Transverse colon (tissue), 4 donors: Measurements from ENCODE around the gene CNTN5.

Experiments used
- EP300 ChIP-seq: sonication (generic); formaldehyde crosslinking; IDR thresholded peaks from one replicate; pipeline ENCODE4 v1.6.1; 2017; ENCODE audit warnings: antibody characterized with exemption, low read depth
- POLR2A ChIP-seq: fragments of 450-650 bp; IDR thresholded peaks from one replicate; pipeline ENCODE4 v1.6.1; 2016; ENCODE audit warnings: antibody characterized with exemption, mild to moderate bottlenecking, moderate library complexity
- POLR2AphosphoS5 ChIP-seq, 3 donors: sonication (generic); formaldehyde crosslinking; IDR thresholded peaks; one replicate each; pipeline ENCODE4 v1.6.1; 2016; ENCODE audit warnings: antibody characterized with exemption in 3 of 3
- TF ChIP-seq, protein P1 (sequence below), 5 experiments: fragments of 200-600 bp in 3 of 5; fragments of 450-650 bp in 2 of 5; sonication (generic) in 3 of 5; IDR thresholded peaks; 1 replicate in 2 of 5; 2 replicates in 3 of 5; pipeline ENCODE4 v1.5.1; 2016 to 2017; ENCODE audit warnings: antibody characterized with exemption in 5 of 5, inconsistent platforms in 3 of 5, mild to moderate bottlenecking in 2 of 5, moderate library complexity in 1 of 5

DNA sequence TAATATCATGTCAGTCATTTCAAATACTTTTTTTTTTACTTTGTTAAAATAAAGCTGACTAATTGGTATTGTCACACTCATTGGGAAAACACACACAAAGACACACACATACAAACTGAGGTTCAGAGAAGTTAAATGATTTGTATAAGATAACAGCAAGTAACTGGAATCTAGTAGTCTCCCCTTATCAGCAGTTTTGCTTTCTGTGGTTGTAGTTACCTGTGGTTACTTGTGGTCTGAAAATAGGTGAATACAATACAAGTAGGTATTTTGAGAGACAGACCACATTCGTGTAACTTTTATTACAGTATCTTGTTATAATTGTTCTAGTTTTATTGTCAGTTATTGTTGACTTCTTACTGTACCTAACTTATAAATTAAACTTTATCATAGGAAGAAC is 610.9 kb downstream of the CNTN5 start:
- TF ChIP-seq, protein P1, sequence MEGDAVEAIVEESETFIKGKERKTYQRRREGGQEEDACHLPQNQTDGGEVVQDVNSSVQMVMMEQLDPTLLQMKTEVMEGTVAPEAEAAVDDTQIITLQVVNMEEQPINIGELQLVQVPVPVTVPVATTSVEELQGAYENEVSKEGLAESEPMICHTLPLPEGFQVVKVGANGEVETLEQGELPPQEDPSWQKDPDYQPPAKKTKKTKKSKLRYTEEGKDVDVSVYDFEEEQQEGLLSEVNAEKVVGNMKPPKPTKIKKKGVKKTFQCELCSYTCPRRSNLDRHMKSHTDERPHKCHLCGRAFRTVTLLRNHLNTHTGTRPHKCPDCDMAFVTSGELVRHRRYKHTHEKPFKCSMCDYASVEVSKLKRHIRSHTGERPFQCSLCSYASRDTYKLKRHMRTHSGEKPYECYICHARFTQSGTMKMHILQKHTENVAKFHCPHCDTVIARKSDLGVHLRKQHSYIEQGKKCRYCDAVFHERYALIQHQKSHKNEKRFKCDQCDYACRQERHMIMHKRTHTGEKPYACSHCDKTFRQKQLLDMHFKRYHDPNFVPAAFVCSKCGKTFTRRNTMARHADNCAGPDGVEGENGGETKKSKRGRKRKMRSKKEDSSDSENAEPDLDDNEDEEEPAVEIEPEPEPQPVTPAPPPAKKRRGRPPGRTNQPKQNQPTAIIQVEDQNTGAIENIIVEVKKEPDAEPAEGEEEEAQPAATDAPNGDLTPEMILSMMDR (IDR thresholded peaks at IDR 0.05) = no peak
- TF ChIP-seq POLR2A = no peak
- no peak for TF ChIP-seq EP300
- no peak for TF ChIP-seq POLR2AphosphoS5 (IDR thresholded peaks at IDR 0.05)
